ENCODE measurements around the gene ZCCHC14.

DNA sequence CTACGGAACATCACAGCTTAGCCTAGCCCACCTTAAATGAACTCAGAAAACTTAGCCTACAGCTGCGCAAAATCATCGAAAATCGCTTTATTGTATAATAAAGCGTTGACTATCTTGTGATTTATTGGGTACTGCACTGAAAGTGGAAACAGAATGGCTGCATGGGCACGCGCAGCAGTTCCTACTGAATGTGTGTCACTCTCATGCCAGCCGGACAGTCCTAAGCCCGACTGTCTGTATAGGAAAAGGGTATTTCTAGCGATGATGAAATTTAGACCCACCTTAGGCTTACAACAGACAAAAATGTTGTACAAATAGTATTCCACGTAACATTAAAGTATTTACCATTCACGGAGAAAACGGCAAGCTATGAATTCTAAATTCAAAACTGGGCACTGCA lies 118.5 kb downstream of the ZCCHC14 start:
- TF ChIP-seq, protein P1, sequence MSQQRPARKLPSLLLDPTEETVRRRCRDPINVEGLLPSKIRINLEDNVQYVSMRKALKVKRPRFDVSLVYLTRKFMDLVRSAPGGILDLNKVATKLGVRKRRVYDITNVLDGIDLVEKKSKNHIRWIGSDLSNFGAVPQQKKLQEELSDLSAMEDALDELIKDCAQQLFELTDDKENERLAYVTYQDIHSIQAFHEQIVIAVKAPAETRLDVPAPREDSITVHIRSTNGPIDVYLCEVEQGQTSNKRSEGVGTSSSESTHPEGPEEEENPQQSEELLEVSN (IDR thresholded peaks at IDR 0.05), result no peak
- TF ChIP-seq EZH2 (IDR thresholded peaks at IDR 0.05; ENCODE audit: low read depth, low read length, severe bottlenecking), result no peak
- no peak for TF ChIP-seq KDM5A (IDR thresholded peaks at IDR 0.05; ENCODE audit: low read length)
- TF ChIP-seq NRF1 (IDR thresholded peaks at IDR 0.05; ENCODE audit: low read depth, low read length), result no peak
- TF ChIP-seq BCL11A (IDR thresholded peaks at IDR 0.05; ENCODE audit: low read depth in 2 of 2, low read length in 2 of 2), result no peak
- no peak for TF ChIP-seq ZNF274 (IDR thresholded peaks at IDR 0.05; ENCODE audit: borderline replicate concordance, extremely low read depth, low read length)
- no peak for TF ChIP-seq GABPA (IDR thresholded peaks at IDR 0.05; ENCODE audit: borderline replicate concordance, insufficient read depth, low read length)
- TF ChIP-seq, protein P2, sequence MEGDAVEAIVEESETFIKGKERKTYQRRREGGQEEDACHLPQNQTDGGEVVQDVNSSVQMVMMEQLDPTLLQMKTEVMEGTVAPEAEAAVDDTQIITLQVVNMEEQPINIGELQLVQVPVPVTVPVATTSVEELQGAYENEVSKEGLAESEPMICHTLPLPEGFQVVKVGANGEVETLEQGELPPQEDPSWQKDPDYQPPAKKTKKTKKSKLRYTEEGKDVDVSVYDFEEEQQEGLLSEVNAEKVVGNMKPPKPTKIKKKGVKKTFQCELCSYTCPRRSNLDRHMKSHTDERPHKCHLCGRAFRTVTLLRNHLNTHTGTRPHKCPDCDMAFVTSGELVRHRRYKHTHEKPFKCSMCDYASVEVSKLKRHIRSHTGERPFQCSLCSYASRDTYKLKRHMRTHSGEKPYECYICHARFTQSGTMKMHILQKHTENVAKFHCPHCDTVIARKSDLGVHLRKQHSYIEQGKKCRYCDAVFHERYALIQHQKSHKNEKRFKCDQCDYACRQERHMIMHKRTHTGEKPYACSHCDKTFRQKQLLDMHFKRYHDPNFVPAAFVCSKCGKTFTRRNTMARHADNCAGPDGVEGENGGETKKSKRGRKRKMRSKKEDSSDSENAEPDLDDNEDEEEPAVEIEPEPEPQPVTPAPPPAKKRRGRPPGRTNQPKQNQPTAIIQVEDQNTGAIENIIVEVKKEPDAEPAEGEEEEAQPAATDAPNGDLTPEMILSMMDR (IDR thresholded peaks at IDR 0.05; ENCODE audit: control extremely low read depth in 1 of 3, insufficient read depth in 1 of 3, low read depth in 1 of 3, low read length in 3 of 3), result no peak
- no peak for TF ChIP-seq RBBP5 (IDR thresholded peaks at IDR 0.05; ENCODE audit: borderline replicate concordance, low read depth, low read length)
- TF ChIP-seq KDM1A (IDR thresholded peaks at IDR 0.05; ENCODE audit: borderline replicate concordance, low read length), result no peak
- TF ChIP-seq, protein P3, sequence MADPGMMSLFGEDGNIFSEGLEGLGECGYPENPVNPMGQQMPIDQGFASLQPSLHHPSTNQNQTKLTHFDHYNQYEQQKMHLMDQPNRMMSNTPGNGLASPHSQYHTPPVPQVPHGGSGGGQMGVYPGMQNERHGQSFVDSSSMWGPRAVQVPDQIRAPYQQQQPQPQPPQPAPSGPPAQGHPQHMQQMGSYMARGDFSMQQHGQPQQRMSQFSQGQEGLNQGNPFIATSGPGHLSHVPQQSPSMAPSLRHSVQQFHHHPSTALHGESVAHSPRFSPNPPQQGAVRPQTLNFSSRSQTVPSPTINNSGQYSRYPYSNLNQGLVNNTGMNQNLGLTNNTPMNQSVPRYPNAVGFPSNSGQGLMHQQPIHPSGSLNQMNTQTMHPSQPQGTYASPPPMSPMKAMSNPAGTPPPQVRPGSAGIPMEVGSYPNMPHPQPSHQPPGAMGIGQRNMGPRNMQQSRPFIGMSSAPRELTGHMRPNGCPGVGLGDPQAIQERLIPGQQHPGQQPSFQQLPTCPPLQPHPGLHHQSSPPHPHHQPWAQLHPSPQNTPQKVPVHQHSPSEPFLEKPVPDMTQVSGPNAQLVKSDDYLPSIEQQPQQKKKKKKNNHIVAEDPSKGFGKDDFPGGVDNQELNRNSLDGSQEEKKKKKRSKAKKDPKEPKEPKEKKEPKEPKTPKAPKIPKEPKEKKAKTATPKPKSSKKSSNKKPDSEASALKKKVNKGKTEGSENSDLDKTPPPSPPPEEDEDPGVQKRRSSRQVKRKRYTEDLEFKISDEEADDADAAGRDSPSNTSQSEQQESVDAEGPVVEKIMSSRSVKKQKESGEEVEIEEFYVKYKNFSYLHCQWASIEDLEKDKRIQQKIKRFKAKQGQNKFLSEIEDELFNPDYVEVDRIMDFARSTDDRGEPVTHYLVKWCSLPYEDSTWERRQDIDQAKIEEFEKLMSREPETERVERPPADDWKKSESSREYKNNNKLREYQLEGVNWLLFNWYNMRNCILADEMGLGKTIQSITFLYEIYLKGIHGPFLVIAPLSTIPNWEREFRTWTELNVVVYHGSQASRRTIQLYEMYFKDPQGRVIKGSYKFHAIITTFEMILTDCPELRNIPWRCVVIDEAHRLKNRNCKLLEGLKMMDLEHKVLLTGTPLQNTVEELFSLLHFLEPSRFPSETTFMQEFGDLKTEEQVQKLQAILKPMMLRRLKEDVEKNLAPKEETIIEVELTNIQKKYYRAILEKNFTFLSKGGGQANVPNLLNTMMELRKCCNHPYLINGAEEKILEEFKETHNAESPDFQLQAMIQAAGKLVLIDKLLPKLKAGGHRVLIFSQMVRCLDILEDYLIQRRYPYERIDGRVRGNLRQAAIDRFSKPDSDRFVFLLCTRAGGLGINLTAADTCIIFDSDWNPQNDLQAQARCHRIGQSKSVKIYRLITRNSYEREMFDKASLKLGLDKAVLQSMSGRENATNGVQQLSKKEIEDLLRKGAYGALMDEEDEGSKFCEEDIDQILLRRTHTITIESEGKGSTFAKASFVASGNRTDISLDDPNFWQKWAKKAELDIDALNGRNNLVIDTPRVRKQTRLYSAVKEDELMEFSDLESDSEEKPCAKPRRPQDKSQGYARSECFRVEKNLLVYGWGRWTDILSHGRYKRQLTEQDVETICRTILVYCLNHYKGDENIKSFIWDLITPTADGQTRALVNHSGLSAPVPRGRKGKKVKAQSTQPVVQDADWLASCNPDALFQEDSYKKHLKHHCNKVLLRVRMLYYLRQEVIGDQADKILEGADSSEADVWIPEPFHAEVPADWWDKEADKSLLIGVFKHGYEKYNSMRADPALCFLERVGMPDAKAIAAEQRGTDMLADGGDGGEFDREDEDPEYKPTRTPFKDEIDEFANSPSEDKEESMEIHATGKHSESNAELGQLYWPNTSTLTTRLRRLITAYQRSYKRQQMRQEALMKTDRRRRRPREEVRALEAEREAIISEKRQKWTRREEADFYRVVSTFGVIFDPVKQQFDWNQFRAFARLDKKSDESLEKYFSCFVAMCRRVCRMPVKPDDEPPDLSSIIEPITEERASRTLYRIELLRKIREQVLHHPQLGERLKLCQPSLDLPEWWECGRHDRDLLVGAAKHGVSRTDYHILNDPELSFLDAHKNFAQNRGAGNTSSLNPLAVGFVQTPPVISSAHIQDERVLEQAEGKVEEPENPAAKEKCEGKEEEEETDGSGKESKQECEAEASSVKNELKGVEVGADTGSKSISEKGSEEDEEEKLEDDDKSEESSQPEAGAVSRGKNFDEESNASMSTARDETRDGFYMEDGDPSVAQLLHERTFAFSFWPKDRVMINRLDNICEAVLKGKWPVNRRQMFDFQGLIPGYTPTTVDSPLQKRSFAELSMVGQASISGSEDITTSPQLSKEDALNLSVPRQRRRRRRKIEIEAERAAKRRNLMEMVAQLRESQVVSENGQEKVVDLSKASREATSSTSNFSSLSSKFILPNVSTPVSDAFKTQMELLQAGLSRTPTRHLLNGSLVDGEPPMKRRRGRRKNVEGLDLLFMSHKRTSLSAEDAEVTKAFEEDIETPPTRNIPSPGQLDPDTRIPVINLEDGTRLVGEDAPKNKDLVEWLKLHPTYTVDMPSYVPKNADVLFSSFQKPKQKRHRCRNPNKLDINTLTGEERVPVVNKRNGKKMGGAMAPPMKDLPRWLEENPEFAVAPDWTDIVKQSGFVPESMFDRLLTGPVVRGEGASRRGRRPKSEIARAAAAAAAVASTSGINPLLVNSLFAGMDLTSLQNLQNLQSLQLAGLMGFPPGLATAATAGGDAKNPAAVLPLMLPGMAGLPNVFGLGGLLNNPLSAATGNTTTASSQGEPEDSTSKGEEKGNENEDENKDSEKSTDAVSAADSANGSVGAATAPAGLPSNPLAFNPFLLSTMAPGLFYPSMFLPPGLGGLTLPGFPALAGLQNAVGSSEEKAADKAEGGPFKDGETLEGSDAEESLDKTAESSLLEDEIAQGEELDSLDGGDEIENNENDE (IDR thresholded peaks at IDR 0.05; ENCODE audit: insufficient replicate concordance, low read length), result no peak
- TF ChIP-seq, protein P4, sequence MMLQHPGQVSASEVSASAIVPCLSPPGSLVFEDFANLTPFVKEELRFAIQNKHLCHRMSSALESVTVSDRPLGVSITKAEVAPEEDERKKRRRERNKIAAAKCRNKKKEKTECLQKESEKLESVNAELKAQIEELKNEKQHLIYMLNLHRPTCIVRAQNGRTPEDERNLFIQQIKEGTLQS (IDR thresholded peaks at IDR 0.05; ENCODE audit: insufficient read depth, low read depth, low read length), result no peak
- TF ChIP-seq TAF1 (IDR thresholded peaks at IDR 0.05; ENCODE audit: low read depth, low read length), result no peak
- TF ChIP-seq POLR2AphosphoS5 (IDR thresholded peaks at IDR 0.05; ENCODE audit: low read depth, low read length), result no peak
